Activated naive CD4-positive, alpha-beta T cell treated with anti-CD3 and anti-CD28 coated beads, Interleukin-2, amount 50 U/mL, for 24 hours (primary cell): Measurements from ENCODE around the gene SOWAHC.
"Not testable (repeated sequence)": the region's sequence is repeated elsewhere in the genome, so short reads cannot be mapped to it uniquely, and the experiment has no call there.

ENCODE experiments used
- H3K27ac Mint-ChIP-seq: one replicate; pipeline ENCODE4 v1.8.0; 2021; ENCODE audit warnings: mild to moderate bottlenecking, mixed read lengths
- H3K27me3 Mint-ChIP-seq: one replicate; pipeline ENCODE4 v1.8.0; 2021; ENCODE audit warnings: mixed read lengths
- H3K36me3 Mint-ChIP-seq: one replicate; pipeline ENCODE4 v1.8.0; 2021; ENCODE audit warnings: mixed read lengths
- H3K4me1 Mint-ChIP-seq: one replicate; pipeline ENCODE4 v1.8.0; 2021; ENCODE audit warnings: mixed read lengths
- H3K4me3 Mint-ChIP-seq: one replicate; pipeline ENCODE4 v1.8.0; 2021; ENCODE audit warnings: mild to moderate bottlenecking, mixed read lengths
- H3K9me3 Mint-ChIP-seq: one replicate; pipeline ENCODE4 v1.8.0; 2021; ENCODE audit warnings: mixed read lengths

SOWAHC gene

GRCh38 chr2:109613922-109614714, at the start of gene SOWAHC, which contains the start of gene SEPTIN10:
SOWAHC (plus strand) TSS chr2:109614364; CDS start chr2:109614490, 126 bp downstream.
SEPTIN10 (minus strand) TSS chr2:109613966; CDS start chr2:109613827, 139 bp downstream.
- H3K9me3 Mint-ChIP-seq: peaks cover 10% of the 10 kb centered on the region
- H3K27me3 Mint-ChIP-seq: peaks cover 46% of the 10 kb centered on the region
- peak within 1 kb of the TSS; percentile 55 for H3K27ac Mint-ChIP-seq
- peaks cover 13% of the 10 kb centered on the region for H3K4me1 Mint-ChIP-seq
- peak within 1 kb of the TSS; percentile 91 for H3K4me3 Mint-ChIP-seq
- H3K36me3 Mint-ChIP-seq: peaks cover 2% of the 10 kb centered on the region

GRCh38 chr2:109575373-109575772, 38.8 kb upstream of the SOWAHC start:
- Mint-ChIP-seq H3K9me3 (no peaks in the 10 kb centered on the region), H3K27ac (no peak overlapping the region), H3K4me1 (no peaks in the 10 kb centered on the region), H3K36me3 (peaks cover 1% of the 10 kb centered on the region), H3K4me3 (no peak overlapping the region), H3K27me3 (peaks cover 9% of the 10 kb centered on the region)

GRCh38 chr2:109577630-109578029, 36.5 kb upstream of the SOWAHC start:
- H3K36me3 Mint-ChIP-seq, H3K4me1 Mint-ChIP-seq: not testable (repeated sequence)

GRCh38 chr2:109582928-109583895, 31.0 kb upstream of the SOWAHC start:
- Mint-ChIP-seq H3K27me3 (peaks cover 3% of the 10 kb centered on the region), H3K27ac (no peak overlapping the region), H3K36me3 (peaks cover 3% of the 10 kb centered on the region), H3K4me3 (no peak overlapping the region), H3K9me3 (no peaks in the 10 kb centered on the region), H3K4me1 (no peaks in the 10 kb centered on the region)

More at GRCh38 chr2:109577630-109578029, 36.5 kb upstream of the SOWAHC start:
- not testable (repeated sequence) for H3K9me3 Mint-ChIP-seq, H3K27ac Mint-ChIP-seq, H3K27me3 Mint-ChIP-seq, H3K4me3 Mint-ChIP-seq

GRCh38 chr2:109586687-109587086, 27.5 kb upstream of the SOWAHC start:
- H3K9me3 Mint-ChIP-seq: no peaks in the 10 kb centered on the region
- no peak overlapping the region for H3K27ac Mint-ChIP-seq
- H3K27me3 Mint-ChIP-seq: peaks cover 3% of the 10 kb centered on the region
- peaks cover 2% of the 10 kb centered on the region for H3K36me3 Mint-ChIP-seq
- H3K4me1 Mint-ChIP-seq: no peaks in the 10 kb centered on the region
- no peak overlapping the region for H3K4me3 Mint-ChIP-seq

- Mint-ChIP-seq H3K9me3 (no peaks in the 10 kb centered on the region), H3K27me3 (no peaks in the 10 kb centered on the region), H3K4me1 (no peaks in the 10 kb centered on the region), H3K36me3 (no peaks in the 10 kb centered on the region), H3K27ac (no peak overlapping the region), H3K4me3 (no peak overlapping the region)
These were observed 23.0 kb upstream of the SOWAHC start for GRCh38 chr2:109591206-109591605.

GRCh38 chr2:109592905-109593304, 21.3 kb upstream of the SOWAHC start:
- H3K9me3 Mint-ChIP-seq: no peaks in the 10 kb centered on the region
- H3K36me3 Mint-ChIP-seq: no peaks in the 10 kb centered on the region
- no peaks in the 10 kb centered on the region for H3K27me3 Mint-ChIP-seq
- no peak overlapping the region for H3K4me3 Mint-ChIP-seq
- no peaks in the 10 kb centered on the region for H3K4me1 Mint-ChIP-seq
- no peak overlapping the region for H3K27ac Mint-ChIP-seq

GRCh38 chr2:109594246-109594885, 19.8 kb upstream of the SOWAHC start:
- Mint-ChIP-seq H3K4me1 (no peaks in the 10 kb centered on the region), H3K27ac (no peak overlapping the region), H3K9me3 (no peaks in the 10 kb centered on the region), H3K27me3 (no peaks in the 10 kb centered on the region), H3K4me3 (no peak overlapping the region), H3K36me3 (no peaks in the 10 kb centered on the region)

- no peak overlapping the region for H3K4me3 Mint-ChIP-seq
- no peaks in the 10 kb centered on the region for H3K36me3 Mint-ChIP-seq
- H3K9me3 Mint-ChIP-seq: no peaks in the 10 kb centered on the region
- no peak overlapping the region for H3K27ac Mint-ChIP-seq
- no peaks in the 10 kb centered on the region for H3K27me3 Mint-ChIP-seq
- no peaks in the 10 kb centered on the region for H3K4me1 Mint-ChIP-seq
These were observed 18.5 kb upstream of the SOWAHC start for GRCh38 chr2:109595644-109596043.

- Mint-ChIP-seq H3K4me3 (no peak overlapping the region), H3K27me3 (peaks cover 10% of the 10 kb centered on the region), H3K9me3 (no peaks in the 10 kb centered on the region), H3K27ac (no peak overlapping the region), H3K4me1 (no peaks in the 10 kb centered on the region), H3K36me3 (no peaks in the 10 kb centered on the region)
These were observed 16.9 kb upstream of the SOWAHC start for GRCh38 chr2:109597283-109597682.

- Mint-ChIP-seq H3K4me1 (no peaks in the 10 kb centered on the region), H3K27me3 (peaks cover 18% of the 10 kb centered on the region), H3K36me3 (no peaks in the 10 kb centered on the region), H3K4me3 (no peak overlapping the region), H3K9me3 (no peaks in the 10 kb centered on the region), H3K27ac (no peak overlapping the region)
These were observed 12.4 kb upstream of the SOWAHC start for GRCh38 chr2:109601783-109602182.

- Mint-ChIP-seq H3K27me3 (peaks cover 22% of the 10 kb centered on the region), H3K4me3 (no peak overlapping the region), H3K27ac (no peak overlapping the region), H3K36me3 (no peaks in the 10 kb centered on the region), H3K9me3 (no peaks in the 10 kb centered on the region), H3K4me1 (no peaks in the 10 kb centered on the region)
These were observed 11.5 kb upstream of the SOWAHC start for GRCh38 chr2:109602617-109603188.

GRCh38 chr2:109604597-109604996, 9.6 kb upstream of the SOWAHC start:
- H3K9me3 Mint-ChIP-seq: peaks cover 2% of the 10 kb centered on the region
- peaks cover 5% of the 10 kb centered on the region for H3K4me1 Mint-ChIP-seq
- H3K27me3 Mint-ChIP-seq: peaks cover 31% of the 10 kb centered on the region
- H3K4me3 Mint-ChIP-seq: no peak overlapping the region
- H3K36me3 Mint-ChIP-seq: no peaks in the 10 kb centered on the region
- H3K27ac Mint-ChIP-seq: no peak overlapping the region

GRCh38 chr2:109607766-109608165, 6.4 kb upstream of the SOWAHC start:
- peaks cover 10% of the 10 kb centered on the region for H3K9me3 Mint-ChIP-seq
- H3K4me1 Mint-ChIP-seq: peaks cover 8% of the 10 kb centered on the region
- H3K36me3 Mint-ChIP-seq: no peaks in the 10 kb centered on the region
- no peak overlapping the region for H3K27ac Mint-ChIP-seq
- no peak overlapping the region for H3K4me3 Mint-ChIP-seq
- H3K27me3 Mint-ChIP-seq: peaks cover 31% of the 10 kb centered on the region

GRCh38 chr2:109609352-109610024, 4.7 kb upstream of the SOWAHC start:
- Mint-ChIP-seq H3K4me1 (peaks cover 13% of the 10 kb centered on the region), H3K36me3 (peaks cover 2% of the 10 kb centered on the region), H3K27ac (no peak overlapping the region), H3K4me3 (peak overlapping the region; percentile 15), H3K27me3 (peaks cover 37% of the 10 kb centered on the region), H3K9me3 (peaks cover 10% of the 10 kb centered on the region)
